Midbrain (tissue), 1 donor: ENCODE results near the gene XK.
"Not testable (repeated sequence)": the region's sequence is repeated elsewhere in the genome, so short reads cannot be mapped to it uniquely, and the experiment has no call there.

Source experiments
- DNase-seq: peaks from one replicate; lab custom pipeline; 2025; lab: John Stamatoyannopoulos, UW

XK gene

DNA sequence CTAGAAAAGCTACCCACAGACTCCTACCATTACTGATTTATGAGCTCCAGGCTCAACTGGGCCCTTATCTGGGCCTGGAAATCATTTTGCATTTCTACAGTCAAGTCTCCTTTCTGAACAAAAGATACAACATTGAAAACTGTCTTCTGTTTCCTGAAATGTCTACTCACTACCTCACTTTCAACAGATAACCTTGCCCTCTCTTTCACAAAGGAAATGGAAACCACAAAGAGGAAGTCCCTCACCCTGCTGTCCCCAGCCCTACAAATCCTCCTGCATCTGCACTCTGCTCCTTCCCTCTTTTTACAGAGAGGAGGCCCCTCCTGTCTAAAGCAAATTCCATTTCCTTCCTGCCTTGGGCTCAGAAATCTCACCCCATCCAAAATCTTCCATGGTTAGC is 69.4 kb downstream of the XK start:
- no peak for DNase-seq

DNA sequence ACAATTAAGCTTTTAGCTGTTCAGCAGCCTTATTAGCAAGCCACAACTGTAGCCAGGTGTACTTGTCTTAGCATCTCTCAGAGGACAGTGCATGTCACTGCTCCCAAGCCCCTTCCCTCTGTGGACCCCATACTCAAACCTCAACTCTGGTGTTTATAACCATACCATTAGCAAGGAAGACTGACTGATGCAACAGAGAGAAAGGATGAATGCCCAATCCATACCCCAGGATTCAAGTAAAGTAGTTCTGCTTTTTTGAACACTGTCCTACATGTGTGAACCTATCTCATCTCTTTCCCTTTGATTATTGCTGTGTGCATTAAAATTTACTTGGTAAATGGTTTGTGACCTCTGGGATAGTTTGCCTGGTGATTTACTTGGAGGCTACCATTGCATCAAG is 71.5 kb downstream of the XK start:
- DNase-seq: no peak

DNA sequence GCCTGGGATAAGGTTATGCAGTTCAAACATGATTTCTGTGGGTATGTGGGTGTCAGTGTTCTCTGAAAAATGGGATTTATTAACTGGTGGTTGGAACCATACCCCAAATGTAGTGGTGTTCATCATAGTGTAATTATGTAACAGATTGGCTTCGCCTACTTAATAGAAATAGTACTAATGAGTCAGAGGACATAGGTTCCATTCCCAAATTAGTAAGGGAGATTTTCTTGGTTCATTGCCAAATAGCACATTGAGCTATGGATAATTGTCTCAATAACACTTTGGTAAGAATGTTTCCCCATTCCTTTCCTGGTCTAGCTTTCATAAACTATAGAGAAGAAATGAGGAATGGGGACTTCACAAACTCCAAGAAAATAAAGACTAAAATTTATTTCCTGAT is 73.8 kb downstream of the XK start:
- DNase-seq: no peak

DNA sequence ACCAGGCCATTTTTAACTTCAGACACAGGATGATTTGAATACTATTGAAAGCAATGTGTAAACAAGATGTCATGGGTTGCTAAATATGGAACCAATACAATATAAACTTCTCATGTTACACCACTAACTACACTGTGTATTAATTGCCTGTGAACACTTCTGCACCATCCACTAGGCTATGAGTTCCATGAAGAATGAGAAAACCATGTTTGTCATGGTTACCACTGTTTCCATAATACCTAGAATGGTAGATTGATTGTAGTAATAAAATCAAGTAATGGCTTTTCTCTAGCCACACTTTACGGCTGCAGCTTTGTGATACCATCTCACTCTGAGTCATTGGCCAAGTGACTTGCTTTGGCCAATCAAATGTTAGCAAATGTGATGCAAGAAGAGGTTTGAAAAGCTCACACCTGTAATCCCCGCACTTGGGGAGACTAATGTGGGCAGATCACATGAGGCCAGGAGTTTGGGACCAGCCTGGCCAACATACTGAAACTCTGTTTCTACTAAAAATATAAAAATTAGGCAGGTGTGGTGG is 74.4 kb downstream of the XK start:
- no peak for DNase-seq

DNA sequence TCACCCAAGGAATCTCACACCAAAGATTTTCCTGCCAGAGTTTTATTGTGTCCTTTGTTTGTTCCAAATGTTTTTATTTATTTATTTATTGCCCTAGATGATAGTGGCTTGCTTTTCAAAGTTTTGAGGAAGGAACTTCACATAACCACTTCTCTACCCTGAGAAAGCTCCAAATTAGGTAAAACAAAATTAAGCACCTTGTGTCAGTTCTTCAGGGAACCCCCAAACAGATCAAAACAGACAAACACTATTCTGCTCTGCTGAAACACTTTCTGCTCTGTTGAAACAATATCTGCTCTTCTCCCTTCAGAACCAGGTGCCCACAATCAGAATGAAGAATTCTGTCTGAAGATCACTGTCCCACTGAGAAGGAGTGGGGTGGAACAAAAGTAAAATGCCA is 77.8 kb downstream of the XK start:
- DNase-seq: no peak

DNA sequence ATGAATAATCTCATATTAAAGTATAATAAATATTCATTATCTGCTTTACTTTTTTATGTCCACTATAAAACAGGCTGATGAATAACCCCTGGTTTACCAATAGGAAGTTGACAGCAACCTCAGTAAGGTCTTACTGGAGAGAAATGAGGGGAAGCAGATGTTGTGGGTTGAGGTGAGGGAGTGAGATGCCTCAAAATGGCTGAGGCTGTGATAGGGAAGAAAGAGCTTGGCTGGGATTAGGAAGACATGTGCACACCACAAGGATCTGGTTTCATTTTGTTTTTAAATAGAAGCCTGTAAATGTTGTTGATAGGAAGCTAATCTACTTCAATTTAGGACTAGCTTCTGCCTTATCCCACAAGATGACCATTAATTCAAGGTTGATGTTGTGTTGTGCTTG is 79.9 kb downstream of the XK start:
- DNase-seq: no peak

DNA sequence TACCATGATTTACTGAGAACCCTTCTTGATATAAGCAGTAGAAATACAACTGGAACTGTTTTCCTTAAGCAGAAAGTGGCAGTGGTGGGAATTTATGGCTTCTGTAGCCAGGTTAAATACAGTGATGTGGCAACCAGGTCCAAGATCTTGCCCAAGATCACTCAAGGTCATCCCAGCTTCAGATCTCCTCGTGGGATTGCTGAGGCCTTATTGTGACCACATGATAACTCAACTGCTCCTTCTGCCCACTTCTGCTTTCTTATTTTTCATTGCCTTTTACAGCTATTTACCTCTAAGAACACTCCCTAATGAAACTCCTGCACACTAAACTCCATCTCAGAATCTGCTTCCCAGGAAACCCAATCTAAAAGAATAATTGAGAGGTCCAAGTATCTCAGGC is 81.8 kb downstream of the XK start:
- DNase-seq: no peak

DNA sequence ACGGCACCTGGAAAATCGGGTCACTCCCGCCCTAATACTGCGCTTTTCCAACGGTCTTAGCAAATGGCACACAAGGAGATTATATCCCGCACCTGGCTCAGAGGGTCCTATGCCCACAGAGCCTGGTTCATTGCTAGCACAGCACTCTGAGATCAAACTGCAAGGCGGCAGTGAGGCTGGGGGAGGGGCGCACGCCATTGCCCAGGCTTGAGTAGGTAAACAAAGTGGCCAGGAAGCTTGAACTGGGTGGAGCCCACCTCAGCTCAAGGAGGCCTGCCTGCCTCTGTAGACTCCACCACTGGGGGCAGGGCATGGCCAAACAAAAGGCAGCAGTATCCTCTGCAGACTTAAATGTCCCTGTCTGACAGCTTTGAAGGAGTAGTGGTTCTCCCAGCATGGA is 83.3 kb downstream of the XK start:
- DNase-seq: not testable (repeated sequence)

DNA sequence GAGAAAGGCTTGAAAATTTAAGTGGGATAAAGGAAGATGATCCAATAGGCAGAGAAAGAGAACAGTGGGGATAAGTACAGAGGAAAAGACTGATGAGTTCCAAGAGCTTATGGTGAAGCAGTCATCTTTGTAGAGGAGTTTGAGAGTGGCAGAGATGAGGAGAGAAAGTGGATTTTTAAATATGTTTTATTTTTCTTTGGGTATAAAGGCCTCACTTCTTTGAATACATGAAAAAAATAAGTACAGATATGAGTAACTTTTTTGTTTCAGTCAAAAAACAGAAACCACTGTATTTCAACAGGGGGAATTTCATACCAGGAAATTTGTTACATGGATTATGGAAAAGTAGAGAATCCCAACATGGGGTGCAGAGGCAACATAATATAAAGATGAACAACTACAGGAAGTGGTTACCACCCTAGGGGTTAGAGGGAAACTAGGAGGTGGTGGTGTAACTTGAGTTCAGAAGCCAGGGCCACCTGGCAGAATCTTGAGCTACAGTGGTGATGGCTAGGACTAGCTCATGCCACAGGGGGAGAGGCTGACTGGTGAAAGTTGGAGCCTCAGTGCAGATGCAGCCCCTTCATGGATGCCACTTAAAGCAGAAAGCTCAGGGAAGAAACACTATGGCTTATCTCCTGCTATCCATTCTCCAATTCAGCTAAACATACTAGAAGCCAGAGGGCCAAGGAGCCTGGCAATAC is 90.8 kb downstream of the XK start:
- no peak for DNase-seq

DNA sequence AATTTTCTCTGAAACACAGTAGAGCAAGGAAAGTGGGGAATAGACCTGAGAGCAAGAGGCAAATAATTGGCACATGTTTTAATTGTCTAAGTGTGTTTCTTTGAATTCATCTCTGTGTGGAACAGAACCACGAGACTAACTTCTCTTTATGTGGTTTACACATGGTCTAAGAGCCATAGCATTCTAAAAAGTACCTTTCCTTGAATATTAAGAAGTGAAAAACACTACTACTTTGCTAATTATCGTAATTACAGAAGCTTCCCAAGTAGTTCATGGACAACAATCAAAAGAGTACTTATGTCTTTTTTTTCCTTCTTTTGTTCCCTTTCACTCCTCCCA is 91.4 kb downstream of the XK start:
- no peak for DNase-seq

DNA sequence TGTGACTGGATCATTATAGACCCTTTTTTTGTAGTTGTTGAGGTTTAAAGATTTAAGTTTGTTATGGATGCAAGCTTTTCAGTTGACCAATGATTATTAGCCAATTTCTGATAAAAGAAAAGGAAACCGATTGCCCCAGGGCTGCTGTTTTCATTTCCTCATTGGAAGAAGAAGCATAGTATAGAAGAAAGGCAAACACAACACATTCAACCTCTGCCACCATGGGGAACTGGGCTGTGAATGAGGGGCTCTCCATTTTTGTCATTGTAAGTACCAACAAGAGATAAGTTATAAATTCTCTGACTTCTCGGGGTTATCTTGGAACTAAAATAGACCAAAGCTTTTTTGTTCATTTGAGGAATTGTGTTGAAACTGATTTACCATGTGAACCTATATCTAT is 94.3 kb downstream of the XK start, which contains the start of gene CYBB:
CYBB (plus strand) TSS at position 203 of the 400 bp plus-strand sequence; CDS start at position 222, 19 bp downstream.
- DNase-seq: peak; percentile 5

DNA sequence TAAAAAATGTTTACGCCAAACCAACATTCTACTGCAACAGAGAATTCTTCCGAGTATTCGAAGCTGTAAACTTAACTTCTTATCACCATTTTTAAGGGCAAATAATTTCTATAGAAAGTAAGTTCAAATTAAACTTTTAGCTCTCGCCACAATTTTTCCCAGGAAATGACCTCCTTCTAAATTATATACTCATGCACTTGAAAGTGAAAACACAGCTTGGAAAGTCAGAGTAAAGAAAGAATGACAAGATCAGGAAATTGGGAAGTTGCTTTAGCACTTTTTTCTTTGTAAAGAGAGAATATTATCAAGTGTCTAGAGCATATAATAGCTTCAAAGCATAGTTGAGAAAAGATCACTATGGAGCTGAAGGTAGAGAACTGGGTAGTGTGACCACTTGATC is 95.5 kb downstream of the XK start:
- no peak for DNase-seq
